Measurements from ENCODE around the gene KIAA1217. TPM values are rescaled to one million over a fixed set of nuclear protein-coding genes. Genes with fewer than 3 reads are reported as not detected.
A peak's percentile ranks its signal among the peaks of the same experiment; 100 is the strongest.

KIAA1217 gene
- total RNA-seq, 4 donors from 2014 or later: 10.1 to 15.9 (median 12.5) TPM

GRCh38 chr10:24448351-24448999, 239.5 kb downstream of the KIAA1217 start:
- peaks cover 0 to 21% (median 13%) of the 10 kb centered on the region in 4 donors for H3K4me1 ChIP-seq
- TF ChIP-seq POLR2A (IDR thresholded peaks at IDR 0.05; ENCODE audit: low read depth) (no peak), EP300 (IDR thresholded peaks at IDR 0.05) (no peak), POLR2AphosphoS5 (IDR thresholded peaks at IDR 0.05) (no peak), CTCF (IDR thresholded peaks at IDR 0.05) (no peak)
- H3K4me3 ChIP-seq: no peak overlapping the region
- H3K27me3 ChIP-seq: no peaks in the 10 kb centered on the region
- 77% methylated on average over 3 of the region's 3 CpGs for WGBS
- peak overlapping the region in 1 of 4 donors; percentile 41 for H3K27ac ChIP-seq (replicated peaks in 1 of 4)
- H3K9me3 ChIP-seq: no peaks in the 10 kb centered on the region
- DNase-seq (ENCODE audit: extremely low spot score): no peak
- no peaks in the 10 kb centered on the region for H3K36me3 ChIP-seq
- intact Hi-C loops (cut with DNase I): no loop called here

- WGBS: 55% methylated on average over 5 of the region's 5 CpGs
- peak overlapping the region in 3 of 4 donors; percentile 4 to 41 (median 13) for H3K27ac ChIP-seq (replicated peaks in 1 of 4)
- TF ChIP-seq POLR2AphosphoS5 (IDR thresholded peaks at IDR 0.05) (no peak), POLR2A (IDR thresholded peaks at IDR 0.05; ENCODE audit: low read depth) (no peak), CTCF (IDR thresholded peaks at IDR 0.05) (no peak), EP300 (IDR thresholded peaks at IDR 0.05) (no peak)
These were observed 240.4 kb downstream of the KIAA1217 start for GRCh38 chr10:24449321-24449740.

GRCh38 chr10:24449769-24450310, 240.9 kb downstream of the KIAA1217 start:
- Histone ChIP-seq H3K27ac (replicated peaks in 1 of 4) (peak overlapping the region in 2 of 4 donors; percentile 4 to 13), H3K4me3 (peak overlapping the region in 3 of 4 donors; percentile 0 to 31 (median 28)), H3K4me1 (peaks cover 0 to 21% (median 13%) of the 10 kb centered on the region in 4 donors), H3K27me3 (no peaks in the 10 kb centered on the region), H3K36me3 (no peaks in the 10 kb centered on the region), H3K9me3 (no peaks in the 10 kb centered on the region)
- TF ChIP-seq POLR2AphosphoS5 (IDR thresholded peaks at IDR 0.05): no peak
- no peak for TF ChIP-seq EP300 (IDR thresholded peaks at IDR 0.05)
- TF ChIP-seq POLR2A (IDR thresholded peaks at IDR 0.05; ENCODE audit: low read depth): no peak
- TF ChIP-seq CTCF (IDR thresholded peaks at IDR 0.05): no peak
- DNase-seq (ENCODE audit: extremely low spot score): no peak
- 54% methylated on average over 3 of the region's 3 CpGs for WGBS
- intact Hi-C loops (cut with DNase I): no loop called here

More at GRCh38 chr10:24449321-24449740, 240.4 kb downstream of the KIAA1217 start:
- no peak for DNase-seq (ENCODE audit: extremely low spot score)
- H3K27me3 ChIP-seq: no peaks in the 10 kb centered on the region
- intact Hi-C loops (cut with DNase I): no loop called here
- peak overlapping the region in 3 of 4 donors; percentile 0 to 31 (median 28) for H3K4me3 ChIP-seq
- no peaks in the 10 kb centered on the region for H3K9me3 ChIP-seq
- H3K36me3 ChIP-seq: no peaks in the 10 kb centered on the region
- peaks cover 0 to 21% (median 13%) of the 10 kb centered on the region in 4 donors for H3K4me1 ChIP-seq

GRCh38 chr10:24451325-24451820, 242.4 kb downstream of the KIAA1217 start:
- no peaks in the 10 kb centered on the region for H3K9me3 ChIP-seq
- WGBS: 93% methylated on average over 4 of the region's 4 CpGs
- intact Hi-C loops (cut with DNase I): no loop called here

More at GRCh38 chr10:24451325-24451820, 242.4 kb downstream of the KIAA1217 start:
- Histone ChIP-seq H3K4me1 (peaks cover 0 to 21% (median 13%) of the 10 kb centered on the region in 4 donors), H3K4me3 (no peak overlapping the region), H3K27me3 (no peaks in the 10 kb centered on the region), H3K27ac (replicated peaks in 1 of 4) (peak overlapping the region in 2 of 4 donors; percentile 15 to 40), H3K36me3 (no peaks in the 10 kb centered on the region)
- no peak for DNase-seq (ENCODE audit: extremely low spot score)
- TF ChIP-seq POLR2AphosphoS5 (IDR thresholded peaks at IDR 0.05) (no peak), CTCF (IDR thresholded peaks at IDR 0.05) (no peak), POLR2A (IDR thresholded peaks at IDR 0.05; ENCODE audit: low read depth) (no peak), EP300 (IDR thresholded peaks at IDR 0.05) (no peak)

Data from esophagus muscularis mucosa (tissue), 4 donors.